Neural cell (in vitro differentiated cells): ENCODE data around the gene LARGE1. TPM values are rescaled to one million over a fixed set of nuclear protein-coding genes. Genes with fewer than 3 reads are reported as not detected.

Source experiments
- H2AFZ ChIP-seq: fragments of 200-600, 300-800 bp; sonication (generic), shearing (Covaris generic); 2 replicates; pipeline ENCODE4 v1.6.0; 2014; ENCODE audit warnings: low read depth, mild to moderate bottlenecking, antibody characterized with exemption, low read length, moderate library complexity
- H3F3A ChIP-seq: fragments of 200-600 bp; shearing (Covaris generic); 2 replicates; pipeline ENCODE4 v1.6.1; 2016; ENCODE audit warnings: mild to moderate bottlenecking, moderate library complexity, mixed read lengths, antibody characterized with exemption, low read length; ENCODE audit not compliant: insufficient read depth, poor library complexity, severe bottlenecking
- H3K27ac ChIP-seq: fragments of 200-600, 300-800 bp; sonication (generic), shearing (Covaris generic); 2 replicates; pipeline ENCODE4 v1.5.1; 2014; ENCODE audit warnings: mild to moderate bottlenecking, low read length, moderate library complexity
- H3K27me3 ChIP-seq: fragments of 300-800, 200-600 bp; sonication (generic), shearing (Covaris generic); 2 replicates; pipeline ENCODE4 v1.6.0; 2014; ENCODE audit warnings: mild to moderate bottlenecking, low read depth, low read length, moderate library complexity; ENCODE audit not compliant: insufficient read depth
- H3K36me3 ChIP-seq: fragments of 300-800, 200-600 bp; sonication (generic), shearing (Covaris generic); 2 replicates; pipeline ENCODE4 v1.5.1; 2014; ENCODE audit warnings: mild to moderate bottlenecking, antibody characterized with exemption, low read length, moderate library complexity; ENCODE audit not compliant: insufficient read depth
- H3K4me2 ChIP-seq: fragments of 300-800, 200-600 bp; sonication (generic), shearing (Covaris generic); 2 replicates; pipeline ENCODE4 v1.6.0; 2014; ENCODE audit warnings: mild to moderate bottlenecking, low read length
- H3K4me3 ChIP-seq: fragments of 300-800, 200-600 bp; sonication (generic), shearing (Covaris generic); 2 replicates; pipeline ENCODE4 v1.5.1; 2014; ENCODE audit warnings: mild to moderate bottlenecking, low read length, moderate library complexity
- H3K79me2 ChIP-seq: fragments of 200-600 bp; shearing (Covaris generic); replicated peaks from 2 replicates; pipeline ENCODE4 v1.6.0; 2014; ENCODE audit warnings: mild to moderate bottlenecking, low read length, moderate library complexity; ENCODE audit not compliant: insufficient read depth
- H3K9ac ChIP-seq: fragments of 300-800, 200-600 bp; sonication (generic), shearing (Covaris generic); 2 replicates; pipeline ENCODE4 v1.6.1; 2016; ENCODE audit warnings: mild to moderate bottlenecking, low read length, mixed read lengths
- H3K9me2 ChIP-seq: fragments of 200-600 bp; shearing (Covaris generic); 2 replicates; pipeline ENCODE4 v1.6.1; 2016; ENCODE audit warnings: mild to moderate bottlenecking, low read length, mixed read lengths; ENCODE audit not compliant: insufficient read depth
- H3K9me3 ChIP-seq: fragments of 200-600, 300-800 bp; sonication (generic), shearing (Covaris generic); 2 replicates; pipeline ENCODE4 v1.6.1; 2016; ENCODE audit warnings: mild to moderate bottlenecking, mixed run types, low read length, moderate library complexity, mixed read lengths
- H4K20me1 ChIP-seq: fragments of 200-600 bp; shearing (Covaris generic); 2 replicates; pipeline ENCODE4 v1.6.1; 2016; ENCODE audit warnings: mild to moderate bottlenecking, mixed run types; ENCODE audit not compliant: insufficient read depth
- CTCF ChIP-seq: fragments of 450-650 bp; IDR thresholded peaks from 2 replicates; pipeline ENCODE4 v1.5.1; 2014; ENCODE audit warnings: antibody characterized with exemption, mild to moderate bottlenecking, moderate library complexity; ENCODE audit not compliant: poor library complexity, severe bottlenecking
- EP300 ChIP-seq: fragments of 450-650 bp; conservative IDR thresholded peaks from 2 replicates; pipeline ENCODE4 v1.6.1; 2014; ENCODE audit warnings: antibody characterized with exemption, mild to moderate bottlenecking, moderate library complexity; ENCODE audit not compliant: poor library complexity, severe bottlenecking
- EZH2 ChIP-seq: fragments of 200-600, 300-800 bp; shearing (Covaris generic), sonication (generic); IDR thresholded peaks from 2 replicates; pipeline ENCODE4 v1.6.1; 2014; ENCODE audit warnings: antibody characterized with exemption, low read length, borderline replicate concordance, mild to moderate bottlenecking; ENCODE audit not compliant: insufficient read depth, poor library complexity, severe bottlenecking
- MXI1 ChIP-seq: fragments of 450-650 bp; conservative IDR thresholded peaks from 2 replicates; pipeline ENCODE4 v1.6.1; 2014; ENCODE audit warnings: antibody characterized with exemption, mild to moderate bottlenecking; ENCODE audit not compliant: poor library complexity, severe bottlenecking
- POLR2AphosphoS5 ChIP-seq: IDR thresholded peaks from 2 replicates; pipeline ENCODE4 v1.6.1; 2012
- RAD21 ChIP-seq: fragments of 450-650 bp; conservative IDR thresholded peaks from 2 replicates; pipeline ENCODE4 v1.6.1; 2014; ENCODE audit warnings: antibody characterized with exemption, mild to moderate bottlenecking, moderate library complexity
- SMC3 ChIP-seq: fragments of 450-650 bp; conservative IDR thresholded peaks from 2 replicates; pipeline ENCODE4 v1.6.1; 2014; ENCODE audit warnings: antibody characterized with exemption, mild to moderate bottlenecking, moderate library complexity; ENCODE audit not compliant: poor library complexity
- TAF1 ChIP-seq: IDR thresholded peaks from 2 replicates; pipeline ENCODE4 v1.6.1; 2012; ENCODE audit warnings: low read depth
- polyA plus RNA-seq: library from polyadenylated mRNA; depleted of rRNA; stranded (reverse); fragments of >200 nt; gene quantifications from 2 replicates; pipeline ENCODE4 v1.2.3, GENCODE V29; 2014
- TF ChIP-seq, protein P1 (sequence below): IDR thresholded peaks from 2 replicates; pipeline ENCODE4 v1.6.1; 2012; ENCODE audit warnings: borderline replicate concordance

LARGE1 gene
- polyA plus RNA-seq, 1 donor from 2014 or later: 27.5 TPM

GRCh38 chr22:33601062-33601461 is 319.2 kb downstream of the LARGE1 start:
- Histone ChIP-seq H3K9me2 (no peaks in the 10 kb centered on the region), H3K9ac (no peak overlapping the region), H3K27ac (no peak overlapping the region), H3F3A (no peaks in the 10 kb centered on the region), H3K79me2 (no peaks in the 10 kb centered on the region), H3K4me3 (no peak overlapping the region), H3K4me2 (no peak overlapping the region), H3K9me3 (no peaks in the 10 kb centered on the region), H3K36me3 (no peaks in the 10 kb centered on the region), H3K27me3 (no peaks in the 10 kb centered on the region), H4K20me1 (no peaks in the 10 kb centered on the region), H2AFZ (no peak overlapping the region)
- TF ChIP-seq SMC3: no peak
- TF ChIP-seq, protein P1, sequence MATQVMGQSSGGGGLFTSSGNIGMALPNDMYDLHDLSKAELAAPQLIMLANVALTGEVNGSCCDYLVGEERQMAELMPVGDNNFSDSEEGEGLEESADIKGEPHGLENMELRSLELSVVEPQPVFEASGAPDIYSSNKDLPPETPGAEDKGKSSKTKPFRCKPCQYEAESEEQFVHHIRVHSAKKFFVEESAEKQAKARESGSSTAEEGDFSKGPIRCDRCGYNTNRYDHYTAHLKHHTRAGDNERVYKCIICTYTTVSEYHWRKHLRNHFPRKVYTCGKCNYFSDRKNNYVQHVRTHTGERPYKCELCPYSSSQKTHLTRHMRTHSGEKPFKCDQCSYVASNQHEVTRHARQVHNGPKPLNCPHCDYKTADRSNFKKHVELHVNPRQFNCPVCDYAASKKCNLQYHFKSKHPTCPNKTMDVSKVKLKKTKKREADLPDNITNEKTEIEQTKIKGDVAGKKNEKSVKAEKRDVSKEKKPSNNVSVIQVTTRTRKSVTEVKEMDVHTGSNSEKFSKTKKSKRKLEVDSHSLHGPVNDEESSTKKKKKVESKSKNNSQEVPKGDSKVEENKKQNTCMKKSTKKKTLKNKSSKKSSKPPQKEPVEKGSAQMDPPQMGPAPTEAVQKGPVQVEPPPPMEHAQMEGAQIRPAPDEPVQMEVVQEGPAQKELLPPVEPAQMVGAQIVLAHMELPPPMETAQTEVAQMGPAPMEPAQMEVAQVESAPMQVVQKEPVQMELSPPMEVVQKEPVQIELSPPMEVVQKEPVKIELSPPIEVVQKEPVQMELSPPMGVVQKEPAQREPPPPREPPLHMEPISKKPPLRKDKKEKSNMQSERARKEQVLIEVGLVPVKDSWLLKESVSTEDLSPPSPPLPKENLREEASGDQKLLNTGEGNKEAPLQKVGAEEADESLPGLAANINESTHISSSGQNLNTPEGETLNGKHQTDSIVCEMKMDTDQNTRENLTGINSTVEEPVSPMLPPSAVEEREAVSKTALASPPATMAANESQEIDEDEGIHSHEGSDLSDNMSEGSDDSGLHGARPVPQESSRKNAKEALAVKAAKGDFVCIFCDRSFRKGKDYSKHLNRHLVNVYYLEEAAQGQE: no peak
- TF ChIP-seq EP300: no peak
- TF ChIP-seq CTCF: no peak
- TF ChIP-seq POLR2AphosphoS5: no peak
- no peak for TF ChIP-seq MXI1
- TF ChIP-seq RAD21: no peak
- TF ChIP-seq TAF1: no peak
- TF ChIP-seq EZH2: no peak

- H3K79me2 ChIP-seq: no peaks in the 10 kb centered on the region
- H3K27me3 ChIP-seq: no peaks in the 10 kb centered on the region
Observed at GRCh38 chr22:33600595-33600994, 319.7 kb downstream of the LARGE1 start.

More at GRCh38 chr22:33600595-33600994, 319.7 kb downstream of the LARGE1 start:
- H3K9me3 ChIP-seq: no peaks in the 10 kb centered on the region
- H3K27ac ChIP-seq: no peak overlapping the region
- H3K9ac ChIP-seq: no peak overlapping the region
- TF ChIP-seq, protein P1: no peak
- TF ChIP-seq RAD21 (no peak), POLR2AphosphoS5 (no peak)
- H2AFZ ChIP-seq: no peak overlapping the region
- no peak overlapping the region for H3K4me3 ChIP-seq
- no peaks in the 10 kb centered on the region for H3K36me3 ChIP-seq
- no peaks in the 10 kb centered on the region for H3K9me2 ChIP-seq
- H3K4me2 ChIP-seq: no peak overlapping the region
- H4K20me1 ChIP-seq: no peaks in the 10 kb centered on the region
- no peaks in the 10 kb centered on the region for H3F3A ChIP-seq
